SH-SY5Y (cell line): ENCODE measurements around the gene KLC1.

Source experiments
- GATA2 ChIP-seq: IDR thresholded peaks from 2 replicates; pipeline ENCODE4 v1.6.1; 2011; ENCODE audit warnings: mild to moderate bottlenecking, low read depth, low read length
- GATA3 ChIP-seq: IDR thresholded peaks from 2 replicates; pipeline ENCODE4 v1.6.1; 2011; ENCODE audit warnings: low read depth, mild to moderate bottlenecking, low read length, moderate library complexity

- no peak for TF ChIP-seq GATA3
- no peak for TF ChIP-seq GATA2
Observed at GRCh38 chr14:103749860-103750259, 120.8 kb downstream of the KLC1 start.
